ENCODE measurements around the gene LOC101059915.

Gene LOC101059915

DNA sequence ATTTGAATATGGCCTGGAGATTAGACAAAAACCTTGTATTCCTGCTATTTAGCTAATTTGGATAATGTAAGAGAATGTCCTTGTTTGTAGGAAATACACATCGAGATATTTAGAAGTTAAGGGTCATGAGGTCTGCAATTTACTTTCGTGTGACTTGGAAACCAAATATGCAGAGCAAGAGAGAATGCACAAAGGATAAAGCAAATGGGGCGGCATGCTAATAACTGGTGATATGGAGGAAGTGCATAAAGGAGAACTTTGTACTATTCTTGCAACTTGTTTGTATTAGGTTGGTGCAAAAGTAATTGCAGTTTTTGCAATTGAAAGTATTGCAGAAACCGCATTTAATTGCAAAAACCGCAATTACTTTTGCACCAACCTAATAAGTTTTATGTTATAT lies 41.9 kb upstream of the LOC101059915 start:
- DNase-seq (ENCODE audit: low spot score in 2 of 2) = no peak
- WGBS, 2 donors = 67 to 78% methylated on average over 5 of the region's 5 CpGs
- Histone ChIP-seq H3K4me1 (peaks cover 0 to 18% (median 10%) of the 10 kb centered on the region in 4 donors), H3K4me3 (no peak overlapping the region), H3K27me3 (peaks cover 0 to 8% of the 10 kb centered on the region in 2 donors), H3K9me3 (no peaks in the 10 kb centered on the region), H3K27ac (no peak overlapping the region), H3K36me3 (no peaks in the 10 kb centered on the region)
- TF ChIP-seq EP300 (IDR thresholded peaks at IDR 0.05) (no peak), POLR2A (IDR thresholded peaks at IDR 0.05) (no peak)
- TF ChIP-seq, protein P1, sequence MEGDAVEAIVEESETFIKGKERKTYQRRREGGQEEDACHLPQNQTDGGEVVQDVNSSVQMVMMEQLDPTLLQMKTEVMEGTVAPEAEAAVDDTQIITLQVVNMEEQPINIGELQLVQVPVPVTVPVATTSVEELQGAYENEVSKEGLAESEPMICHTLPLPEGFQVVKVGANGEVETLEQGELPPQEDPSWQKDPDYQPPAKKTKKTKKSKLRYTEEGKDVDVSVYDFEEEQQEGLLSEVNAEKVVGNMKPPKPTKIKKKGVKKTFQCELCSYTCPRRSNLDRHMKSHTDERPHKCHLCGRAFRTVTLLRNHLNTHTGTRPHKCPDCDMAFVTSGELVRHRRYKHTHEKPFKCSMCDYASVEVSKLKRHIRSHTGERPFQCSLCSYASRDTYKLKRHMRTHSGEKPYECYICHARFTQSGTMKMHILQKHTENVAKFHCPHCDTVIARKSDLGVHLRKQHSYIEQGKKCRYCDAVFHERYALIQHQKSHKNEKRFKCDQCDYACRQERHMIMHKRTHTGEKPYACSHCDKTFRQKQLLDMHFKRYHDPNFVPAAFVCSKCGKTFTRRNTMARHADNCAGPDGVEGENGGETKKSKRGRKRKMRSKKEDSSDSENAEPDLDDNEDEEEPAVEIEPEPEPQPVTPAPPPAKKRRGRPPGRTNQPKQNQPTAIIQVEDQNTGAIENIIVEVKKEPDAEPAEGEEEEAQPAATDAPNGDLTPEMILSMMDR (IDR thresholded peaks at IDR 0.05) = no peak

DNA sequence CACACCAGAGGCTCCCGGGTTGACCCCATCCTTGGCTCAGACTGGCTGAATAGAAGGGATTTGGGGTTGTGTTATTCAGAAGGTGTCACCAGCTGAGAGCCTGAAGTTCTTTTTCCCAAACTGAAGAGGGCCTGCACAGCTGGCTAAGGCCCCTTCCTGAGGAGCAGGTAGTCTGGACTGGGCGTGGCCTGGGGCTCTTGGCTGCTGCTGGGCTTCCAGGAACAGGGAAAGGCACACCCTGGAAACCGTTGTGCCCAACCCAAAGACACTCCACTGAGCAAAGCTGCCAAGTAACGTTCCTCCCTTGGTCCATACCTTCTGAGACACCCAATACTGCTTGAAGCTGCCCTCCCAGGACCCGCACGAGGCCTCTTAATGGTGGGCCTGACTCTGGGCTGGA lies 40.8 kb upstream of the LOC101059915 start:
- Histone ChIP-seq H3K4me1 (peaks cover 0 to 18% (median 10%) of the 10 kb centered on the region in 4 donors), H3K27me3 (peaks cover 0 to 8% of the 10 kb centered on the region in 2 donors), H3K27ac (no peak overlapping the region), H3K9me3 (no peaks in the 10 kb centered on the region), H3K36me3 (no peaks in the 10 kb centered on the region), H3K4me3 (no peak overlapping the region)
- DNase-seq (ENCODE audit: low spot score in 2 of 2) = no peak
- WGBS, 2 donors = 56% methylated on average over 6 of the region's 6 CpGs; no CpG with 5 or more reads in 1 of the 2 donors
- TF ChIP-seq EP300 (IDR thresholded peaks at IDR 0.05) (no peak), POLR2A (IDR thresholded peaks at IDR 0.05) (no peak)
- TF ChIP-seq, protein P1 (IDR thresholded peaks at IDR 0.05) = no peak

DNA sequence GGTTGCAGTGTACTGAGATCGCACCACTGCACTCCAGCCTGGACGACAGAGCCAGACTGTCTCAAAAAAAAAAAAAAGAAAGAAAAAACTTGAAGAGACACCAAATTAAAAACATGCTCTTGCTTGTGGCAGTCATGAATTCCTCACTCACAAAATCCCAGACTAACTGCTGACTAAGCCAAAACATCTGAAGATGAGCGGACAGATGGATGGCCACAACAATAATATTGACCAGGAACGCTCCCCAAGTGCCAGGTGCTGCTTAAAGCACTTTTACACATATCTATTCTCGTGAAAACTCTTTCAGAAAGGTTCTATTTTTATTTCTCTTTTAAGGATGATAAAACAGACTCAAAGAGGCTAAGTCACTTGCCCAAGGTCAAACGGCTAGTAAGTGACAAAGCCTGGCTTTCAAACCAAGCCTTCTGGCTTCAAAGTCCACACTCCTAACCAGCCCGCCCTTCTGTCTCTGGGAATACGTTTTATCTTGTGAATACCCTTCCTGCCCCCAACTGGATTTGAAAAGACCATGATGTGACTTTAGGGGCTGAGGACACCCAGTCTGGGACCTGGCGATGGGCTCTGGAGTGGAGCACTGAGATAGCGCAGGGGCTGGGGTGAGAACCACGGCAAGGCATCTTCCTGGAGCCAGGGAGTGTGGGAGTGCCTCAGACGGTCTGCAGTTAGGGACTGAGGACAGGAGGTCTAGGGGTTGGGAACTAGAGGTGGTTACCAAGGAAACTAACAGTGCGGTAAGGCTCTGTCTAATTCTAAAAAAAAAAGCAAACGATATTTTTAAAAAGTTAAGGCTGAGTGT lies 39.5 kb upstream of the LOC101059915 start:
- DNase-seq (ENCODE audit: low spot score in 2 of 2) = no peak
- WGBS, 2 donors = 80% methylated on average over 13 to 14 of the region's 14 CpGs
- no peak overlapping the region for H3K27ac ChIP-seq
- no peaks in the 10 kb centered on the region for H3K36me3 ChIP-seq
- TF ChIP-seq POLR2A (IDR thresholded peaks at IDR 0.05) (no peak), EP300 (IDR thresholded peaks at IDR 0.05) (no peak)
- TF ChIP-seq, protein P1 (IDR thresholded peaks at IDR 0.05) = no peak
- peaks cover 0 to 8% of the 10 kb centered on the region in 2 donors for H3K27me3 ChIP-seq
- no peak overlapping the region for H3K4me3 ChIP-seq
- no peaks in the 10 kb centered on the region for H3K9me3 ChIP-seq
- peaks cover 0 to 10% (median 7%) of the 10 kb centered on the region in 4 donors for H3K4me1 ChIP-seq

DNA sequence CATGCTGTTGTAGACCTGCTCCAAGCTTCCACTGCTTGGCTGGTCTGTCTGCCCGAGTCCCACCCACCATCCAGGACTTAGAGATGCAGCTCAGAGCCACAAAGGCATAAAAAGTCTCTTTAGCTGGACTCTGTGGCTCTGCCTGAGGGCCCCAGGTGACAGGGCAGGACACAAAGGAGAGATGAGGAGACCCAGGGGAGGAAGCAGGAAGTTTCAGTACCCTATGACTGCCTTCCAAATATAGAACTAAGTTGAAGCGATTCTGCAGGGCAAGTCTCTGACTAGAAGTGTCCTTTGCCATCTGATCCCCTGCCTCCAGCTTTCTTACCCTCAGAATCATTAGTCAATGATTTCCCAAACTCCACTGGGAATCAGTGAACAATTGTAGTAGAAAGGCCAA lies 37.9 kb upstream of the LOC101059915 start:
- TF ChIP-seq, protein P1 (IDR thresholded peaks at IDR 0.05) = no peak
- TF ChIP-seq EP300 (IDR thresholded peaks at IDR 0.05) = no peak
- no peak for TF ChIP-seq POLR2A (IDR thresholded peaks at IDR 0.05)
- Histone ChIP-seq H3K36me3 (no peaks in the 10 kb centered on the region), H3K9me3 (no peaks in the 10 kb centered on the region), H3K4me3 (no peak overlapping the region), H3K4me1 (no peaks in the 10 kb centered on the region), H3K27me3 (peaks cover 0 to 8% of the 10 kb centered on the region in 2 donors), H3K27ac (no peak overlapping the region)
- WGBS, 2 donors = 84 to 90% methylated on average over 2 of the region's 2 CpGs
- no peak for DNase-seq (ENCODE audit: low spot score in 2 of 2)

DNA sequence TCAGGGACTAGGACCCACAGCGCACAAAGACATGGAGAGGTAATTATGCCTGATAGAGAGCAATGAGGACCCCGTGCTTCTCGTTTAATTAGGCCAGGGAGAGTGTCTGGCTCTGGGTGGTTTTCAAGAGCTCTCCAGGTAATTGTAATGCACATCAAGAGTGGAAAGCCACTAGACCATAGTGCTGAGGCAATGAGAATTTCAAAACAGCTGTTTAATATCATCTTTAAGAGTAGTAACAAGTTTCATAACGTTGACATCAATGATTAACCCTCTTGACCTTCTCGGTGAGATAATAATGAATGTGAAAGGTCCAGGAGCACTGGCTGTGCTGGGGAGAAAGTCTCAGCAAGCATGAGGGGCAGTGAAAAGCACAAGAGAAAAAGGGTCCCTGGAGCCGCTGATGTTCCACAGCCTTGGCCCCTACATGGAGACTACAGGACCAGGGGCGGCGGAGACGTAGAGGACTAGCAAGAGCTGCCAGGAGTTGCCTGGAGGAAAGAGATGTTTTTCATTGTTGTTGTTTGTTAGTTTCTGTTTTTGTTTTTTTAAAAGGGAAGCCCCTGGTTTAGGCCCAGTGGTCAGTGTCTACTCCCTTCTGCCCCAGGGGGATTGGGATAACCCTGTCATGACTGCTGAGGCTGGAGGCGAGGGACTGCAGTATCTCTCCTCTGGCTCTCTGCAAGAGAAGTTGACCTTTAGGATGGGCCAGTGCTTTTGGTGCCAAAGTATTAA lies 34.3 kb upstream of the LOC101059915 start:
- no peaks in the 10 kb centered on the region for H3K9me3 ChIP-seq

More for the DNA sequence above, 34.3 kb upstream of the LOC101059915 start:
- TF ChIP-seq POLR2A (IDR thresholded peaks at IDR 0.05) = no peak
- TF ChIP-seq, protein P1 (IDR thresholded peaks at IDR 0.05) = no peak
- no peak for TF ChIP-seq EP300 (IDR thresholded peaks at IDR 0.05)
- H3K4me3 ChIP-seq = no peak overlapping the region
- no peak overlapping the region for H3K27ac ChIP-seq
- 74 to 78% methylated on average over 10 of the region's 10 CpGs for WGBS, 2 donors
- H3K27me3 ChIP-seq = no peaks in the 10 kb centered on the region
- no peaks in the 10 kb centered on the region for H3K4me1 ChIP-seq
- H3K36me3 ChIP-seq = no peaks in the 10 kb centered on the region
- DNase-seq (ENCODE audit: low spot score in 2 of 2) = no peak

All from tibial nerve (tissue), 4 donors.